ENCODE data around the gene SZT2. TPM values are rescaled to one million over a fixed set of nuclear protein-coding genes. Genes with fewer than 3 reads are reported as not detected.
"Not testable (repeated sequence)": the region's sequence is repeated elsewhere in the genome, so short reads cannot be mapped to it uniquely, and the experiment has no call there.

SZT2 gene
- total RNA-seq, 1 donor from 2014 or later = 30.0 TPM

DNA sequence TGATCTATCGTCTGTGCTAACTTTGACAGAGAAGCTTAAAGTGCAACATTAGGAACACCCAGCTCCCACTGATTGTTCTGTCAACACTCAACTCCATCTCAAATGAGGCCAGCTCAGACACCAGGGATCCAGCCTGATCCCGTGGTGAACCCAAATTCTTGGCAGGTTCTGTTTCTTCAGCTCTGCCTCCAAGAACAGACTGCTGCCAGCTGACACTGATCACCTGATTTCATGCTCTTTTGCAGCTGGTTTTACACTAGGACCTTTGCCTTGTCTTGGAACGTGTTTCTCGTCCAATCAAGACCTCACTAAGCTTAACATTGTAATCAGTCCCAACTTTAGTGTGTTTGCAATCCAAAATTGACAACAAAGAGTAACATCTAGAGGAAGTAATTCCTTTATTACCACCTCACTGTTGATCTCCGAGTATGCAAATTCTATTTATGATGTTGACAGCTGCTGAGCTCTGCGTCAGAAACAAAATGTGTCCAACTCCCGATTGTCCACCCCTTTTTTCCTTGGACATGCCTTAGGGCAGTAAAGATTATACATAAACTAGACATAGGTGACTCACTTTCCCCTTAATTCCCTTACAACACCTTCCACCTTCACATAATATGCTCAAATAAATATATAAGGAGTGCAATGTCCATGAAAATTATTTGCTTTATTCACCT is 65.7 kb downstream of the SZT2 start:
- Histone ChIP-seq H3K4me3 (ENCODE audit: insufficient read depth, low read depth, low read length) (no peak overlapping the region), H3K9ac (ENCODE audit: low read length) (no peak overlapping the region), H4K20me1 (ENCODE audit: insufficient read depth, low read length) (peaks cover 6% of the 10 kb centered on the region), H3K36me3 (ENCODE audit: insufficient read depth, low read length) (peaks cover 8% of the 10 kb centered on the region), H3K4me1 (ENCODE audit: insufficient read depth, low read length) (peaks cover 23% of the 10 kb centered on the region), H3K27me3 (ENCODE audit: insufficient read depth, low read length) (no peaks in the 10 kb centered on the region), H3K9me3 (ENCODE audit: insufficient read depth, low read depth, low read length) (no peaks in the 10 kb centered on the region), H3K27ac (ENCODE audit: low read depth, low read length) (no peak overlapping the region), H2AFZ (ENCODE audit: low read depth, low read length) (no peak overlapping the region), H3K79me2 (ENCODE audit: insufficient read depth, low read length) (peaks cover 20% of the 10 kb centered on the region), H3K4me2 (ENCODE audit: low read length) (no peak overlapping the region)
- TF ChIP-seq EZH2 (IDR thresholded peaks at IDR 0.05; ENCODE audit: insufficient read depth, low read length) = no peak
- TF ChIP-seq, protein P1, sequence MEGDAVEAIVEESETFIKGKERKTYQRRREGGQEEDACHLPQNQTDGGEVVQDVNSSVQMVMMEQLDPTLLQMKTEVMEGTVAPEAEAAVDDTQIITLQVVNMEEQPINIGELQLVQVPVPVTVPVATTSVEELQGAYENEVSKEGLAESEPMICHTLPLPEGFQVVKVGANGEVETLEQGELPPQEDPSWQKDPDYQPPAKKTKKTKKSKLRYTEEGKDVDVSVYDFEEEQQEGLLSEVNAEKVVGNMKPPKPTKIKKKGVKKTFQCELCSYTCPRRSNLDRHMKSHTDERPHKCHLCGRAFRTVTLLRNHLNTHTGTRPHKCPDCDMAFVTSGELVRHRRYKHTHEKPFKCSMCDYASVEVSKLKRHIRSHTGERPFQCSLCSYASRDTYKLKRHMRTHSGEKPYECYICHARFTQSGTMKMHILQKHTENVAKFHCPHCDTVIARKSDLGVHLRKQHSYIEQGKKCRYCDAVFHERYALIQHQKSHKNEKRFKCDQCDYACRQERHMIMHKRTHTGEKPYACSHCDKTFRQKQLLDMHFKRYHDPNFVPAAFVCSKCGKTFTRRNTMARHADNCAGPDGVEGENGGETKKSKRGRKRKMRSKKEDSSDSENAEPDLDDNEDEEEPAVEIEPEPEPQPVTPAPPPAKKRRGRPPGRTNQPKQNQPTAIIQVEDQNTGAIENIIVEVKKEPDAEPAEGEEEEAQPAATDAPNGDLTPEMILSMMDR (IDR thresholded peaks at IDR 0.05; ENCODE audit: insufficient read depth, low read depth, low read length) = no peak
- H3K4me1 Mint-ChIP-seq (ENCODE audit: low read depth, unreplicated experiment) = peaks cover 13% of the 10 kb centered on the region
- FAIRE-seq (no peak), DNase-seq (ENCODE audit: low read depth) (no peak)
- no peak overlapping the region for H3K27ac Mint-ChIP-seq (ENCODE audit: unreplicated experiment)
- peaks cover 23% of the 10 kb centered on the region for H3K36me3 Mint-ChIP-seq (ENCODE audit: low read depth, unreplicated experiment)
- H3K27me3 Mint-ChIP-seq (ENCODE audit: low read depth, unreplicated experiment) = no peaks in the 10 kb centered on the region
- no peak overlapping the region for H3K4me3 Mint-ChIP-seq (ENCODE audit: unreplicated experiment)
- H3K9me3 Mint-ChIP-seq (ENCODE audit: unreplicated experiment) = peaks cover 4% of the 10 kb centered on the region

DNA sequence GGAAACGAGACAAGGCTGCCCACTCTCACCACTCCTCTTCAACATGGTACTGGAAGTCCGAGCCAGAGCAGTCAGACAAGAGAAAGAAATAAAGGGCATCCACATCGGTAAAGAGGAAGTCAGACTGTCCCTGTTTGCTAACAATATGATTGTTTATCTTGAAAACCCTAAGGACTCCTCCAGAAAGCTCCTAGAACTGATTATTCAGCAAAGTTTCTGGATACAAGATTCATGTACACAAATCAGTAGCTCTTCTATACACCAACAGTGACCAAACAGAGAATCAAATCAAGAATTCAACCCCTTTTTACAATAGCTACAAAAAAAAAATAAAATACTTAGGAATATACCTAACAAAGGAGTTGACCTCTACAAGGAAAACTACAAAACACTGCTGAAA is 68.7 kb downstream of the SZT2 start:
- H3K4me3 ChIP-seq (ENCODE audit: insufficient read depth, low read depth, low read length); H3K4me2 ChIP-seq (ENCODE audit: low read length); H4K20me1 ChIP-seq (ENCODE audit: insufficient read depth, low read length); H3K9me3 Mint-ChIP-seq (ENCODE audit: unreplicated experiment); H3K27me3 Mint-ChIP-seq (ENCODE audit: low read depth, unreplicated experiment); H3K36me3 ChIP-seq (ENCODE audit: insufficient read depth, low read length); H3K27ac Mint-ChIP-seq (ENCODE audit: unreplicated experiment); H3K9ac ChIP-seq (ENCODE audit: low read length); H3K27ac ChIP-seq (ENCODE audit: low read depth, low read length); H3K27me3 ChIP-seq (ENCODE audit: insufficient read depth, low read length); H3K36me3 Mint-ChIP-seq (ENCODE audit: low read depth, unreplicated experiment); H2AFZ ChIP-seq (ENCODE audit: low read depth, low read length); H3K4me1 Mint-ChIP-seq (ENCODE audit: low read depth, unreplicated experiment); FAIRE-seq; H3K79me2 ChIP-seq (ENCODE audit: insufficient read depth, low read length); H3K4me3 Mint-ChIP-seq (ENCODE audit: unreplicated experiment); DNase-seq (ENCODE audit: low read depth); H3K9me3 ChIP-seq (ENCODE audit: insufficient read depth, low read depth, low read length): not testable (repeated sequence)
- H3K4me1 ChIP-seq (ENCODE audit: insufficient read depth, low read length) = peaks cover 10% of the 10 kb centered on the region

DNA sequence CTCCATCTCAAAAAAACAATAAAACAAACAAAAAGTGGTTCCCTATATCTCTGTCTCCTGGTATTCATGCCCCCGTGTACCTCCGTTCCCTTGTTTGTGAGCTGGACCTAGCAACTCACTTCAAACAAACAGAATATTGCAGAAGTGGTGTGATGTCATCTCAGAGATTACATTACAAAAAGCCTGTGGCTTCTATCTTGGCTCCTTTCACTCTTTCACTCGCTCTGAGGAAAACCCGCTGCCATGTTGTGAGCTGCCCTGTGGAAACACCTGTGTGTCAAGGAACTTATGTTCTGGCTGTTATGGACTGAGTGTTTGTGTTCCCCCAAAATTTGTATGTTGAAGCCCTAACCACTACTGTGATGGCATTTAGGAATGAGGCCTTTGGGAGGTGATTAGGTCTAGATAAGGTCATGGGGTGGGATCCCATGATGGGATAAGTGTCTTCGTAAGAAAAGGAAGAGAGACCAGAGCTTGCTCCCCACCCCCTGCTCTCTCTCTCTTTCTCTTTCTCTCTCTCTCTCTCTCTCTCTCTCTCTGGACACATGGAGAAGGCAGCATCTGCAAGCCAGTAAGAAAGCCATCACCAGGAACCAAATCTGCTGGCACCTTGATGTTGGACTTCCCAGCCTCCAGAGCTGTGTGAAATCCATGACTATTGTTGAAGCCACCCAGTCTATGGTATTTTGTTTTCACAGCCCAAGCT is 71.4 kb downstream of the SZT2 start:
- Histone ChIP-seq H3K4me2 (ENCODE audit: low read length) (no peak overlapping the region), H3K4me3 (ENCODE audit: insufficient read depth, low read depth, low read length) (no peak overlapping the region), H3K36me3 (ENCODE audit: insufficient read depth, low read length) (no peaks in the 10 kb centered on the region), H4K20me1 (ENCODE audit: insufficient read depth, low read length) (no peaks in the 10 kb centered on the region), H3K9me3 (ENCODE audit: insufficient read depth, low read depth, low read length) (no peaks in the 10 kb centered on the region), H3K27ac (ENCODE audit: low read depth, low read length) (no peak overlapping the region), H3K79me2 (ENCODE audit: insufficient read depth, low read length) (no peaks in the 10 kb centered on the region), H2AFZ (ENCODE audit: low read depth, low read length) (no peak overlapping the region), H3K4me1 (ENCODE audit: insufficient read depth, low read length) (peaks cover 8% of the 10 kb centered on the region), H3K27me3 (ENCODE audit: insufficient read depth, low read length) (no peaks in the 10 kb centered on the region), H3K9ac (ENCODE audit: low read length) (no peak overlapping the region)
- Mint-ChIP-seq H3K36me3 (ENCODE audit: low read depth, unreplicated experiment) (no peaks in the 10 kb centered on the region), H3K4me3 (ENCODE audit: unreplicated experiment) (no peak overlapping the region), H3K4me1 (ENCODE audit: low read depth, unreplicated experiment) (peaks cover 12% of the 10 kb centered on the region), H3K9me3 (ENCODE audit: unreplicated experiment) (peaks cover 7% of the 10 kb centered on the region), H3K27ac (ENCODE audit: unreplicated experiment) (peak overlapping the region; percentile 49), H3K27me3 (ENCODE audit: low read depth, unreplicated experiment) (no peaks in the 10 kb centered on the region)
- FAIRE-seq (no peak), DNase-seq (ENCODE audit: low read depth) (no peak)
- TF ChIP-seq EZH2 (IDR thresholded peaks at IDR 0.05; ENCODE audit: insufficient read depth, low read length) = no peak
- TF ChIP-seq, protein P1 (IDR thresholded peaks at IDR 0.05; ENCODE audit: insufficient read depth, low read depth, low read length) = no peak
